ENCODE data around the gene BRMS1L.

- TF ChIP-seq CTCF (IDR thresholded peaks at IDR 0.05 in 4 of 5, conservative IDR thresholded peaks at IDR 0.05 in 1 of 5) (no peak), POLR2A (IDR thresholded peaks at IDR 0.05) (no peak)
Observed at GRCh38 chr14:35909665-35910064, 83.5 kb downstream of the BRMS1L start.
